ENCODE results near the gene TBCD.

Gene TBCD

DNA sequence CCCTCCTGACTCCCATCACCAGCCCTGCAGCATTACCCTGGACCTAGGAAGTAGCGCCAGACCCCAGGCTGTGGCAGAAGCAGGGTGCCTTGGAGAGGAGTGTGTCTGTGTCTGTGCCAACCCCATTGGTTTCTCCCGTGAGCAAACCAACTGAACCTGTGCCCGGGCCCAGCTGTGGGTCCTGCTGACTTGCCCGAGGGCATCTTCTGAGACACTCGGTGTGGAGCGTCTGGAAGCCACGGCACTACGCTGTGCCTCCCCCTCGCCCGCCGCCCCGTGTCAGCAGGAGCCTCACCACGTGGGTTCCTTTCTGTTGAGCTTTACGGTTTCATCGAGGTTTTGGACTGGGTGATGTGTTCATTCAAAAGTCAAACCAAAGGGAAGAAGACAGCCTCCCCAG is 60.2 kb downstream of the TBCD start:
- H3K9me3 ChIP-seq (ENCODE audit: control insufficient read depth, insufficient read depth, low read depth, low read length), result no peaks in the 10 kb centered on the region
- ChIA-PET CTCF (no interaction called here), POLR2A (no interaction called here)
- H3K27ac ChIP-seq (ENCODE audit: extremely low read depth, low read depth, low read length), result no peak overlapping the region
- TF ChIP-seq, protein P1, sequence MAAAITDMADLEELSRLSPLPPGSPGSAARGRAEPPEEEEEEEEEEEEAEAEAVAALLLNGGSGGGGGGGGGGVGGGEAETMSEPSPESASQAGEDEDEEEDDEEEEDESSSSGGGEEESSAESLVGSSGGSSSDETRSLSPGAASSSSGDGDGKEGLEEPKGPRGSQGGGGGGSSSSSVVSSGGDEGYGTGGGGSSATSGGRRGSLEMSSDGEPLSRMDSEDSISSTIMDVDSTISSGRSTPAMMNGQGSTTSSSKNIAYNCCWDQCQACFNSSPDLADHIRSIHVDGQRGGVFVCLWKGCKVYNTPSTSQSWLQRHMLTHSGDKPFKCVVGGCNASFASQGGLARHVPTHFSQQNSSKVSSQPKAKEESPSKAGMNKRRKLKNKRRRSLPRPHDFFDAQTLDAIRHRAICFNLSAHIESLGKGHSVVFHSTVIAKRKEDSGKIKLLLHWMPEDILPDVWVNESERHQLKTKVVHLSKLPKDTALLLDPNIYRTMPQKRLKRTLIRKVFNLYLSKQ (tag by site-specific recombination; IDR thresholded peaks at IDR 0.05; ENCODE audit: borderline replicate concordance), result no peak
- TF ChIP-seq ZBTB48 (tag by site-specific recombination; IDR thresholded peaks at IDR 0.05), result no peak
- TF ChIP-seq ZIC2 (tag by site-specific recombination; IDR thresholded peaks at IDR 0.05), result peak; percentile 21; the same call in 1 of the 2 replicates
- TF ChIP-seq ZNF138 (tag by site-specific recombination; IDR thresholded peaks at IDR 0.05; ENCODE audit: borderline replicate concordance), result no peak
- no peak for TF ChIP-seq IKZF3 (tag by site-specific recombination; IDR thresholded peaks at IDR 0.05)
- TF ChIP-seq ZNF629 (tag by site-specific recombination; IDR thresholded peaks at IDR 0.05), result no peak
- H3K36me3 ChIP-seq (ENCODE audit: control insufficient read depth in 2 of 2, insufficient read depth in 1 of 2, low read length in 2 of 2), result peaks cover 15 to 61% of the 10 kb centered on the region in 2 experiments; a peak in 2 of 3 replicates
- H3K4me1 ChIP-seq (ENCODE audit: control insufficient read depth, insufficient read depth, low read length), result no peaks in the 10 kb centered on the region
- no peak overlapping the region for H3K4me3 ChIP-seq (ENCODE audit: low read depth, low read length)

GRCh38 chr17:82812601-82813000 is 60.7 kb downstream of the TBCD start:
- TF ChIP-seq ZFHX2 (tag by site-specific recombination; conservative IDR thresholded peaks at IDR 0.05) (no peak), ZNF311 (tag by site-specific recombination; IDR thresholded peaks at IDR 0.05; ENCODE audit: borderline replicate concordance) (no peak), OVOL3 (tag by site-specific recombination; IDR thresholded peaks at IDR 0.05) (no peak), ZNF747 (tag by site-specific recombination; IDR thresholded peaks at IDR 0.05) (no peak), ZNF791 (tag by site-specific recombination; IDR thresholded peaks at IDR 0.05) (no peak), PRDM1 (tag by site-specific recombination; IDR thresholded peaks at IDR 0.05) (no peak), GLIS2 (tag by site-specific recombination; IDR thresholded peaks at IDR 0.05) (no peak), ZNF133 (tag by site-specific recombination; IDR thresholded peaks at IDR 0.05) (no peak), ZNF37A (tag by site-specific recombination; IDR thresholded peaks at IDR 0.05) (no peak), ZBTB17 (tag by site-specific recombination; IDR thresholded peaks at IDR 0.05) (no peak), ZNF704 (tag by site-specific recombination; IDR thresholded peaks at IDR 0.05) (no peak), ZNF555 (tag by site-specific recombination; conservative IDR thresholded peaks at IDR 0.05) (no peak), ZNF624 (tag by site-specific recombination; IDR thresholded peaks at IDR 0.05) (no peak)
- TF ChIP-seq, protein P2, sequence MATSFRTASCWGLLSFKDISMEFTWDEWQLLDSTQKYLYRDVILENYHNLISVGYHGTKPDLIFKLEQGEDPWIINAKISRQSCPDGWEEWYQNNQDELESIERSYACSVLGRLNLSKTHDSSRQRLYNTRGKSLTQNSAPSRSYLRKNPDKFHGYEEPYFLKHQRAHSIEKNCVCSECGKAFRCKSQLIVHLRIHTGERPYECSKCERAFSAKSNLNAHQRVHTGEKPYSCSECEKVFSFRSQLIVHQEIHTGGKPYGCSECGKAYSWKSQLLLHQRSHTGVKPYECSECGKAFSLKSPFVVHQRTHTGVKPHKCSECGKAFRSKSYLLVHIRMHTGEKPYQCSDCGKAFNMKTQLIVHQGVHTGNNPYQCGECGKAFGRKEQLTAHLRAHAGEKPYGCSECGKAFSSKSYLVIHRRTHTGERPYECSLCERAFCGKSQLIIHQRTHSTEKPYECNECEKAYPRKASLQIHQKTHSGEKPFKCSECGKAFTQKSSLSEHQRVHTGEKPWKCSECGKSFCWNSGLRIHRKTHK (tag by site-specific recombination; IDR thresholded peaks at IDR 0.05), result no peak
- Histone ChIP-seq H3K4me3 (ENCODE audit: low read depth, low read length) (no peak overlapping the region), H3K9me3 (ENCODE audit: control insufficient read depth, insufficient read depth, low read depth, low read length) (no peaks in the 10 kb centered on the region), H3K36me3 (ENCODE audit: control insufficient read depth in 2 of 2, insufficient read depth in 1 of 2, low read length in 2 of 2) (peaks cover 20 to 61% of the 10 kb centered on the region in 2 experiments; a peak in 2 of 3 replicates), H3K27ac (ENCODE audit: extremely low read depth, low read depth, low read length) (no peak overlapping the region), H3K4me1 (ENCODE audit: control insufficient read depth, insufficient read depth, low read length) (no peaks in the 10 kb centered on the region)
- CTCF ChIA-PET, result interaction anchor here (0.6 to 1.5 kb wide), 2 partner anchors 101 to 172 kb away, joined by 3 to 4 read pairs; no protein-coding TSS in a partner anchor
- POLR2A ChIA-PET, result no interaction called here

All from HEK293 (cell line).